AG09319 (cell line): ENCODE data around the gene TRIM67.
"Not testable (repeated sequence)": the region's sequence is repeated elsewhere in the genome, so short reads cannot be mapped to it uniquely, and the experiment has no call there.

ENCODE experiments used
- DNase-seq: peaks from one replicate; pipeline ENCODE4 v3.0.0-alpha.2; 2010; ENCODE audit warnings: low read depth; ENCODE audit errors: extremely low read depth
- TF ChIP-seq, protein P1 (sequence below): IDR thresholded peaks from 2 replicates; pipeline ENCODE4 v1.5.1; 2011; ENCODE audit warnings: low read depth, mild to moderate bottlenecking, inconsistent platforms, low read length, moderate library complexity

The TRIM67 gene

DNA sequence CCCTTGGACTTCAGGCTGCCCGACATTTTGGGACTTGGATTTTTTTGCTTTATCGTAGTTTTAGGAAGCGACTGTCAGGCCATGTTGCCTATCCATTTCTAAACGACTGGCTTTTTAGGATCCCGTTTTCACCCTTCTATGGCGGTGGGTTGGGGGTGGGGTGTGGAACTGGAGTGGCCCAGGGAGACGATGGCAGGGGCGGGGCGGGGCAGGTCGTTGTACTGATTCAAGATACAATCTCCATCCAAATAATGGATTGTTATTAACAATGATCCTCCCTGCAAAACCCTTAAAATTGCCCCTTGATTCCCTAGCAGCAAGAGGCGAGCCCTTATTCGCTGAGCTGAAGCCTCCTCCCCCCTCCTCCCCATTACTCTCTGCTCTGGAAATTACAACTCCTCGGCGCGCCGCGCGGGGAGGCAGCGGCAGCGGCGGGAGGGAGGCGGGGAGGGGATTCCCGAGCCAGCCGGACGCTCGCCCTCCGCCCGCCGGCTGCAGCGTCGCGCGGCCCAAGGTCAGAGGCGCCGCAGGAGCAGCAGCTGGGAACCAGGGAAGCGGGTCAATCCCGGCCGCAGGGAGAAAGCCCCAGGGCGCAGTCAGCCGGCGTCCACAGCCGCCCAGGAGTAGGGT, at the start of gene TRIM67:
TSS of gene TRIM67 (plus strand) at position 392 of the 630 bp plus-strand sequence. CDS start 912 bp downstream, outside the sequence.
- no peak for DNase-seq

DNA sequence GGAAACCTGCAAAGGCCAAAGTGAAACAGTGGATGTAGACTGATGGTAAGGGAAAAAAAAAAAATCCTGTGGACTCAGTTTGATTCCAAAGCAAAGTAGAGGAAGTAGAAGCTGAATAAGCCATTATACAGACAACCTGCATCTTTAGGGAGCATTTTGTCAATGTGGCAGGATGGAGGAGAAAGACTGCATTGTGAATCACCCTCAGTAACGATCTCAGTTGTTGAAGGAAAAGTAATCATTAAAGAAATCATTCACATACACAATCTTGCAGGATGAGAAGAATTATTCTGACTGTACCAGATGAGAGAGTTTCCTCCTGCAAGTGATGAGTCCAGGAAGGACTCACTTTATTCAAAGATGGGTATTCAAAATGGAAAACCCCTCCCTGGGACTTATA, 45.1 kb upstream of the TRIM67 start:
- TF ChIP-seq, protein P1, sequence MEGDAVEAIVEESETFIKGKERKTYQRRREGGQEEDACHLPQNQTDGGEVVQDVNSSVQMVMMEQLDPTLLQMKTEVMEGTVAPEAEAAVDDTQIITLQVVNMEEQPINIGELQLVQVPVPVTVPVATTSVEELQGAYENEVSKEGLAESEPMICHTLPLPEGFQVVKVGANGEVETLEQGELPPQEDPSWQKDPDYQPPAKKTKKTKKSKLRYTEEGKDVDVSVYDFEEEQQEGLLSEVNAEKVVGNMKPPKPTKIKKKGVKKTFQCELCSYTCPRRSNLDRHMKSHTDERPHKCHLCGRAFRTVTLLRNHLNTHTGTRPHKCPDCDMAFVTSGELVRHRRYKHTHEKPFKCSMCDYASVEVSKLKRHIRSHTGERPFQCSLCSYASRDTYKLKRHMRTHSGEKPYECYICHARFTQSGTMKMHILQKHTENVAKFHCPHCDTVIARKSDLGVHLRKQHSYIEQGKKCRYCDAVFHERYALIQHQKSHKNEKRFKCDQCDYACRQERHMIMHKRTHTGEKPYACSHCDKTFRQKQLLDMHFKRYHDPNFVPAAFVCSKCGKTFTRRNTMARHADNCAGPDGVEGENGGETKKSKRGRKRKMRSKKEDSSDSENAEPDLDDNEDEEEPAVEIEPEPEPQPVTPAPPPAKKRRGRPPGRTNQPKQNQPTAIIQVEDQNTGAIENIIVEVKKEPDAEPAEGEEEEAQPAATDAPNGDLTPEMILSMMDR: no peak
- no peak for DNase-seq

More for the DNA sequence above, at the start of gene TRIM67:
- TF ChIP-seq, protein P1: no peak

DNA sequence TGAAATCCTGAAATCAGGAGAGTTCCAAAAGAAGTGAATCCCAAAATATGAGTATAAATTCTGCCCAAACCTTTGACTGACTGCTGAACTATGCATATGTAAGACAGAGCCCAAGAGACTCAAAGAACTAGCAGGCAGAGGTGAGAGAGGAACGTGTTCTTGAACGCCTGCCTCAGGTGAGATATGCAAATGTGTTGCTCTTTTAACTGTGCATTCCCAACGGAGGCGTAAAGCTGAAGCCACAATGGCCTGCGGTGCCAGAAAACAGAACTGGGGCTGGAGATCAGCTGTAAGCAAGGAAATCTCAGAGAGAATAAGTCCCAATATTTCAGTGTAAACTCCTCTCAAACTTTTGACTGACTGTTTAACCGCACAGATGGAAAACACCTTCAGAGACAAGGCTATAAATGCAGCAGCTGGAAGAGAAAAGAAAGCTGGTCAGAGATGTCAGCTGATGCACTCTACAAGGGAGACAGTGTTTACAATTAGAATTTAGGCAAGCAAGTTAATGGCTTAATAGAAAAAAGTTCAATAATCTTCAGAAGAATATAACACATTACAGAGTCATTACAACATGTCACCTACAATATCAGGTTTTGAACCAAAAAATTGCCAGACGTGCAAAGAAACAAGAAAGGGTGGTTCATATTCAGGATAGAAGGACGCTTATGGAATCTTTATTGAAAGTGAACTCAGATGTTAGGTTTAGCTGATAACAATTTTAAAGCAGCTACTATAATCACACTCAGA, 43.0 kb upstream of the TRIM67 start:
- TF ChIP-seq, protein P1: no peak
- no peak for DNase-seq

DNA sequence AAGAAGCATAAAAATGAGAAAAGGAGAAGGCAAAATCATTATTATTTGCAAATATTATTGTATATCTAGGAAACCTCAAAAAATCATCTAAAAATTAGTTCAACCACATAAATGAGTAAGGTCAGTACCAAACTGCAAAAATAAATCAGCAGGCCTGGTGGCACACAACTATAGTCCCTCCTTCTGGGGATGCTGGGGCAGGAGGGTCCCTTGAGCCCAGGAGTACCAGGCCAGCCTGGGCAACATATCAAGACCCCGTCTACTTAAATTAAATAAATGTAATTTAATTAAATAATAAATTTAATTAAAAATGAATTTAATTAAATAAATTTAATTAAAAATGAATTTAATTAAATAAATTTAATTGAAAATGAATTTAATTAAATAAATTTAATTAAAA, 40.3 kb upstream of the TRIM67 start:
- DNase-seq: no peak
- TF ChIP-seq, protein P1: no peak

DNA sequence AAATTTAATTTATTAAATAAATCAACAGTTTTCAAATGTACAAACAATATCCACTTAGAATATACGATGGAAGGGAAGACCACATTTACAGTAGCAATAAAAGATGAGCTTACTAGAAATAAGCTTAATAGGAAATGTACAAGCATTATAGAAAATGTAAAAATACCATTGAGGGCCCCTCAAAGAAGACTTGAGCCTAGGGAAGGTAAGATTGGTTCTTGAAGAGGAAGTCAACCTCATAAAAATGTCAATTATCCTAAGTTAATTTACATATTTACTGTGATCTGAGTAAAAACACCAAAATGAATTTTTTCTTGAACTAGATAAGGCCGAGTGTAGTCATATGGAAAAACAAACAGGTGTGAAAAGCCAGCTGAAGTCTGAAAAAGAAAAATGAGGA, 39.7 kb upstream of the TRIM67 start:
- TF ChIP-seq, protein P1: no peak
- DNase-seq: no peak

DNA sequence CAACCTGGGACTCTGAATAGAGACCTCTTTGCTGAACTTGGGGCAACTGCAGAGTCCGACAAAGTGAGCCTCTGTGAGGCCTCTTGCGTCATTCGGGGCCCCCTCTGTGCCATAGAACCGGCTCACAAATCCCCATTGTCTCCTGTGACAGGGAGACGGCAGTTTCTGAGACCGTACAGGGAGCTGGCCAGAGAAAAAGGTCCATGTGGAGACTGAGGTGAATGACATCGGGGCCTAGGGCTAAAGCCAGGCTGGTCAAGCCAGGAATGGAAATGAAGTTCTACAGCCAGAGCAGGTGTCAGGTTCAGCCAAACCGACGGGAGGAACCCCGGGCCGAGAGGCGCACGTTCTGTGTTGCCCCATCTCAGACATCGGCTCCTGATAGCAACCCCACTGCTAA, 37.1 kb upstream of the TRIM67 start:
- no peak for DNase-seq
- TF ChIP-seq, protein P1: no peak

DNA sequence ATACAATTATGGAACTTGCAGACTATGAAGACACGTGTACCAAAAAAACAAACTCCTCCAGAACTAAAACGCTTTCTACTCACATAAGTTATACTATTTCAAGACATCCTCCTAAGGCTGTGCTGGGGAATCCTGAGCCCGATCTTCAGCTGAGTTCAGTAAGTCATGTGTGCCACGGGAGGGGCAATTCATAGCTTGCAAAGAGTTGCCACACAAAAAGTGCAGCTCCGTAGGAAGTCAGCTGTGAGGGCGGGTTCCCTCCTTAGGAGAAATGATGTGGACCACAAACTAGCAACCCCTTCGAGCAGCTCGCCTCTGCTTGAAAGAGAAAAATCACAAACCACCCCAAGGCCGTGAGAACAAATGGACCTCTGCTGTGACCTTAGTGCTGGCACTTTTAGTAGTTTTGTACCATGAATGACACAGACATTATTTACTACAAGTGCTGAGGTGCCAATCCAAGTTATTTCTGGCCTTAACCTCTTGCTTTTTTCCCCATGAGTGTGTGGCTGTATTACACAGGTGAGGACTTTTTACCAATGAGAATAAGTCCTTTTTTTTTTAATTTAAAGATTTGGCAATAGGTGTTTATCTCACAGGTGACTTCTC, 35.8 kb upstream of the TRIM67 start:
- no peak for DNase-seq
- TF ChIP-seq, protein P1: no peak

DNA sequence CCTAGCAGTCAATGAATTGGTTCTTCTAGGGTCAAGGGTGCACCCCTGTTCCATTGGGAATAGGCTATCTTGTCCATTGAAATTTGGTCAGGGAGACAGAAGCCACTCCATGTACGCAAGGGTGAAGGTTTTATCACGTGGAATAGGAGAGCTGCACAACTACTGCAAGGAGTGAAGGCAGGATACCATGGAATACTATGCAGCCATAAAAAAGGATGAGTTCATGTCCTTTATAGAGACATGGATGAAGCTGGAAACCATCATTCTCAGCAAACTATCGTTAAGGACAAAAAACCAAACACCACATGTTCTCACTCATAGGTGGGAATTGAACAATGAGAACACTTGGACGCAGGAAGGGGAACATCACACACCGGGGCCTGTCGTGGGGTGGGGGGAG, 34.8 kb upstream of the TRIM67 start:
- not testable (repeated sequence) for DNase-seq

DNA sequence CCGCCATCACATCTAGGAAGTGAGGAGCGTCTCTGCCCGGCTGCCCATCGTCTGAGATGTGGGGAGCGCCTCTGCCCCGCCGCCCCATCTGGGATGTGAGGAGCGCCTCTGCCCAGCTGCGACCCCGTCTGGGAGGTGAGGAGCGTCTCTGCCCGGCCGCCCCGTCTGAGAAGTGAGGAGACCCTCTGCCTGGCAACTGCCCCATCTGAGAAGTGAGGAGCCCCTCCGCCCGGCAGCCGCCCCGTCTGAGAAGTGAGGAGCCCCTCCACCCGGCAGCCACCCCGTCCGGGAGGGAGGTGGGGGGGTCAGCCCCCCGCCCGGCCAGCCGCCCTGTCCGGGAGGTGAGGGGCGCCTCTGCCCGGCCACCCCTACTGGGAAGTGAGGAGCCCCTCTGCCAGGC, 33.4 kb upstream of the TRIM67 start:
- not testable (repeated sequence) for DNase-seq
